IPS DF 4.7 (cell line): ENCODE data around the gene RAB11FIP4.

Experiments
- DNase-seq: peaks from one replicate; pipeline ENCODE4 v3.0.0-alpha.2; 2013; ENCODE audit warnings: low spot score; ENCODE audit errors: extremely low read depth

The RAB11FIP4 gene

GRCh38 chr17:31585280-31585630 lies 193.8 kb downstream of the RAB11FIP4 start:
- no peak for DNase-seq

- no peak for DNase-seq
Observed at GRCh38 chr17:31586946-31587345, 195.5 kb downstream of the RAB11FIP4 start.

GRCh38 chr17:31587462-31587861 lies 196.0 kb downstream of the RAB11FIP4 start:
- no peak for DNase-seq
